Globus pallidus (tissue), 1 donor: ENCODE data around the gene TRMT61B.

Source experiments
- DNase-seq: peaks from one replicate; pipeline ENCODE4 v3.0.0-alpha.2; 2015; ENCODE audit warnings: low spot score

TRMT61B gene

DNA sequence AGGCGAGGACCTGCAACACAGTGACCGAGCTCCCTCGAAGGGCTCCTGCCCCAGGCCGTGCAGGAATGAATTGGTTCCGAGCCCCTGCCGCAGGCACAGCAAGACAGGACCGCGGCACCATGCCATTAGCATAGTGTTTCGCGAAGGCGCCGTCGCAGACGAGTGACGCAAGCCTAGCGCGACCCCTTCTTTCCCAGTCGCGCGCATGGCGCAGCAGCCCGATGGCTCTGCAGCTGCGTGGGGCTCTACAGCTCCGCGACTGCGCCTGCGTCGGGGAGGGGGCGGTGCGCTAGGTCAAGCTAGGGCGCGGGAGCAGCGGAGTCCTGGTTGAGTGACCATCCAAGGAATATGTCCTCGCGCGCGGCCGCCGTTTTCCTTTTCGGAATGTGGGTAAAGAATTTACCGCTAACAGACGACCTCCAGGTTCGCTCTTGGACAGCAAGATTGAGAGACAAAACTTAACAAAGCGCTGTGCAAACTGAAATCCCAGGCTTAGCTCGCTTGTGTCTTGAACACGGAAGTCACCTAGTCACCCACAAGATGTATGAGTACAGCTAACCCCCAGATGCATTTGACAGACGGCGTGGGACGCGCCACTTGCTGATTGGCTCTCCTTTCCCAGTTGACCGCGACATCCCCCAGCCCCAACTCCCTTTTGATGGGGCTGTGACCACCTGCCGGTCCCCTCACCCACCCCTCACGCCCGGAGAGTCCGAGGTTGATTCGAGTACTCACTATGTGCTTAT is at the start of gene TRMT61B:
TSS of gene TRMT61B (minus strand) at position 164 of the 746 bp plus-strand sequence. CDS start at position 132, 32 bp downstream.
- peak; percentile 92 for DNase-seq

DNA sequence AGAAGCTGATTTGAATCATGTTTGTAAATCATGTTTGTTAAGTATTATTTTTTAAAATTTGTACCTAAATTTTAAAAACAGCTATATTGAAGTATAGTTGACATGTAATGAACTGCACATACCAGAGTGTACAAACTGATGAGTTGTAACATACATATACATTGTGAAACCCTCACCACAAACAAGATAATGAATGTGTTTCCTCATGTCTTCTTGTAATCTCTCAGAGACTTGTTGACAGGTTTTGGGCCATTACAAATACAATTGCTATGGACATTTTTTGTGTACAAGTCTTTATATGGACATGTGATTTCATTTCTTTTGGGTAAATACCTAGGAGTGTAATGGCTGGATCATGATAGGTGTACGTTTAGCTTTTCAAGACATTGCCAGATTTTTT is 45.8 kb upstream of the TRMT61B start:
- DNase-seq = no peak

DNA sequence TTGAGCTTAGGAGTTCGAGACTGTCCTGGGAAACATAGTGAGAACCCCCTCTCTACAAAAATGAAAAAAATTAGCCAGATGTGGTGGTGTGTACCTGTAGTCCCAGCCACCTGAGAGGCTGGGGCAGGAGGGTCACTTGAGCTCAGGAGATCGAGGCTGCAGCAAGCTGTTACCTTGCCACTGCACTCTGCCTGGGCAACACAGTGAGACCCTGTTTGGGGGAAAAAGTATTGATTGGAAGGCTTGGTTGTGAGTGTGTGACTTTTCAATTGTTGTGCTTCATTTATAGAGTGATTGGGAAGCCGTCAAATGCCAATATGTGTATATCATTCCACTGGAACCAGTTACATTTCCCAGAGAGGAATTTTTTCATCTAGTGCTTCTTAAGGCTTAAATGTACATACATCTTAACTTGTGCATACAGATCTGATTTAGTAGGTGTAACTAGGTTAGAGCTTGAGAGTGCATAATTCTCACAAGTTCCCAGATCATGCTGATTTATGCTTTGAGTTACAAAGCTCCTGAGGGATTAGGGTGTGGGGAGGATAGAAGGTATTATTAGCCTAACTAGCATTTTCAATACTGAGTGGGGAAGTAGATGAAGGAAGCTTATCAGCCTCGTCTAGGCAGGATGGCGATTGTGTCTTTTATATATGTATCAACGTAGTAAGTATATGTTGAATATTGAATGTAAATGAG is 39.7 kb upstream of the TRMT61B start:
- DNase-seq = no peak

DNA sequence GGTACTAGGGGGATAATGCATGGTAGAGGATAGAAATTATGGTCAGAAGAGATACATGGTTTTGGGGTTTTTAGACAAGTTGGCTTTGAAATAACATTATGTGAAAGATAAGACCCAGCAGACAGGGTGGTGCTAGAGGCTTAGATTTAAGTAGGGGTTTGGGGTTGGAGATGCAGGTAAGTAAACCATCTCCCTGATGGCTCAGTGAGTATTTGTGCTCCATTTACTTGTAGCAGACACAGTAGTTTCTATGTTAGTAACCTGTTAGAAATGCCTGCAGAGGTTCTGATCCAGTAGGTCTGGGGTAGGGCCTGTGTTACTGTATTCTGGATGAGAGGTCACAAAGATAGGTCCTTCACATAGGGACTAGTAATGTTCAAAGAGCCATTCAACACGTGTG is 38.1 kb upstream of the TRMT61B start:
- DNase-seq = no peak

DNA sequence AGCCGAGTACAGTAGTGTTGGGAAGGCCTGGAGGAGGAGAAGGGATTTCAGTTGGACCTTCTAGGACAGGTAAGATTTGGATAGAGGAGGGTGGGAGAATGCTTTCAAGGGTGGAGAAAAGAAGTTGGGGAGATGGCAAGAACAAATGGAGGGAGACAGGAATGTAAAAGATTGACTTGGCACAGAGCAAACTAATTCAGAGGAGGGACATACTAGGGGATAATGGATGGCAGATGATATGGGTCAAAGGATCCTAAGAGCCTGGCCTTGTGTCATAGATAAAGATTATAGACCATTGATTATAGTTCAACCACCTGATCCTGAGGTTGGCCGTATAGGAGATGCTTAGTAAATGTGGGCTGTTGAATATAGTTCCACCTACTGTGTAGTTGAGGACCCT is 36.7 kb upstream of the TRMT61B start:
- DNase-seq = no peak

DNA sequence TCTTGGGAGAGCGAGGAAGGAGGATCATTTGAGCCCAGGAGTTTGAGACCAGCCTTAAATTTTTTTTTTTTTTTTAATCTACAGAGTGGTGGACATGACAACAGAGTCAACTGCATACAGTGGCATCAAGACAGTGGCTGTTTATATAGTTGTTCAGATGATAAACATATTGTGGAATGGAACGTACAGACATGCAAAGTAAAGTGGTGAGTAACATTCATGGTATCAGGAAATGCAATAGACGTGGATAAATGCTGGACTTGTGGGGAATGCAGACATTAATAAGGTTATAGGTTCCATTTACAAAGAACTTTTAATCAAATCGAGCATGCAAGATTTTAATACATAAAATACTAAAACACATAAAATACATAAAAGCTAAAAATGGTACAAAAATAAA is 36.3 kb upstream of the TRMT61B start:
- DNase-seq = no peak

DNA sequence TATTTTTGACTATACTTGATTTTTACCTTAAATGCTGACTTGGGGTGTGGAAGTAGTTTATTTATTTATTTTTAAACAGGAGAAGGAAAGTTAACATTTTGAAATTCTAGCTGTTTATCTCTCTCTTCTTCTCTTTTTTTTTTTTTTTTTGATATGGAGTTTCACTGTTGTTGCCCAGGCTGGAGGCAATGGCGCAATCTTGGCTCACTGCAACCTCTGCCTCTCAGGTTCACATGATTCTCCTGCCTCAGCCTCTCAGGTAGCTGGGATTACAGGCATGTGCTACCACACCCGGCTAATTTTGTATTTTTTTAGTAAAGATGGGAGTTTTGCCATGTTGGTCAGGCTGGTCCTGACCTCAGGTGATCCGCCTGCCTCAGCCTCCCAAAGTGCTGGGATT is 35.4 kb upstream of the TRMT61B start:
- DNase-seq = no peak

DNA sequence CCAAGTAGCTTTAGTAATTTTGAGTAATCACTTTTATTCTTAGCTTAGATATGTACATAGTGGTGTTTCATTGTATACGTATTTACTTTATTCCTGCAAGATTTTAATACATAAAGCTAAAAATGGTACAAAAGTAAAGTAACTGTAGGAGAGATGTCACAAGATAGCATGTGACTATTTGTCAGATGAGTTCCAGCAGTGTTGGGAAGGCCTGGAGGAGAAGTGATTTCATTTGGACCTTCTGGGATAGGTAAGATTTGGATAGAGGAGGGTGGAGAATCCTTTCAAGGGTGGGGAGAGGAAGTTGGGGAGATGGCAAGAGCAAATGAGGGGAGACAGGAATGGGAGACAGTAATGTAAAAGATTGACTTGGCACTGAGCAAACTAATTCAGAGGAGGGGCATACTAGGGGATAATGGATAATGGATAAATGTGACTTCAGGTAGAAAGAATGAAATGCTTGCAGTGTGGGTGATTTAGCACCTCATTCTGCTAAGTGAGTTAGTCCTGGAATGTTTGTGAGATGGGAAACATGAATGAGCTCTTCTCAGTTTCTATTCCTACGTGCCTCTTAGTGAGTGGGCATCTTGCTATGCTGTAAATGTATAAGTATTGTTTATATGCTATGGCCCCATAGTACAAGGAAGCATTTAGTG is 34.8 kb upstream of the TRMT61B start:
- DNase-seq = no peak

DNA sequence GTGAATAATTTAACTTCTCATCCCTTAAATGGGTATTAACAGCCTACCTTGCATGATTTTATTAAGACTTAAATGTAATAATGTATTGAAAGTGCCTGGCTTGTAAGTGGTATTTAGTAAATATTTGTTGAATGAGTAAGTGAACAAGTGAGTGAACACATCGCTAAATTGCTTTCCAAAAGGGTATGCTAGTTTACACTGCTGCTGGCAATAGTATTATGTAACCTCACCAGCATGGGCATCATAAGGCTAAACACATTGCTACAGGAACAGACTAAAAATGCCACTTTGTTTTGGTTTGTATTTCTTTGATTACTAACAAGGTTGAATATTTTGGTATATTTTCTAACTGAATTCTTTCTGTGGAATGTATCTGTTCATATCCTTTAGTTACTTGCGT is 34.2 kb upstream of the TRMT61B start:
- no peak for DNase-seq

DNA sequence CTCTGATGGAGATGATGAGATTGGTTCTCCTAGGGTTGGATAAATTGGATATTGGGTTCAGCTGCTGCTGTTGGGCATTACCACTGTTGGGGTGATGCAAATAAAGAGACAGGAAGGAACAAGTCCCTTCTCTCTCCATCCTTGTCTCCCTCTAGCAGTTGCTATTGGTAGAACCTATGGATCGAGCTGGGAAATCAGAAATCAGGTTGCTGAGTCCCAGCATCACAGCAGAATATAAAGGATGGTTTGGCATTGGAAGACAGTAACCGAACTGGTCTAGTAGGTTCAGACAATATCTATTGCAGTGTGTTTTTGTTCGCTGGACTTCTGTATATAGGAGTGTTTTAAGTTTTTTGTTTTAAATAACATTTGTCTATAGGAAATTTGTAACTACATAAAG is 32.5 kb upstream of the TRMT61B start:
- DNase-seq = no peak

DNA sequence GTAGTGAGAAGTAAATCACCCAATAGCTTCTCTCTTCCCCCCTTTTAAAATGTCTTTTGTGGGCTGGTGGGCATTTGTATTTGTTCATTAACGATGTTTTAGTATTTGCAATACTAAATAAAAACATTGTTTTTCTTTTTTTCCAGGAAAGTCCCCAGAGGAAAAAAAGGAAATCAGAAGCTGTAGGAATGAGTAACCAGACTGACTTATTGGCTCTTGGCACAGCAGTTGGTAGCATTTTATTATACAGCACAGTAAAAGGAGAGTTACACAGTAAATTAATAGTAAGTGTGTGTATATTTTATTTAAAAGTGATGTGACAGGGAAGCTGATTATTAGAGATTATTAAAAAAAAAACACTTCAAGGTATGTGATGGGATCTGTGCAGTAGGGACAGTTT is 31.7 kb upstream of the TRMT61B start:
- no peak for DNase-seq

DNA sequence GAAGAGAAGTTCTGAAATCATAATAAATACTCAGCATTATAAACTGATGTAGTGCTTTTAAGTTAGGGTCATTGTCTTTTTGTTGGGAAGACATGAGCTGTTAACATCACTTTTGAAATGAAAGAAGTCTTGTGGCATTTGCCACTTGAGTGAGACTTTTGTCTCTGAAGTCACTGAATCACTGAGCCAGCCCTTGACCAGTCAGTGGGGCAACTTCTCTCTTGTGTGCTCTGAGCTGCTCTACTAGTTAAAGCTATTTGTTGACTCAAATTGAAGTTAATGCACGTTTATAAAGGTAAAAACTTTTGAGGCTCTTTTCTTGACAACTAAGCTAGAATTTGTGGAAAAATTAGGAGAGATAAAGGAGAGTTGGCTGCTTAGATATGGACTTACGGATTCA is 31.1 kb upstream of the TRMT61B start:
- no peak for DNase-seq

DNA sequence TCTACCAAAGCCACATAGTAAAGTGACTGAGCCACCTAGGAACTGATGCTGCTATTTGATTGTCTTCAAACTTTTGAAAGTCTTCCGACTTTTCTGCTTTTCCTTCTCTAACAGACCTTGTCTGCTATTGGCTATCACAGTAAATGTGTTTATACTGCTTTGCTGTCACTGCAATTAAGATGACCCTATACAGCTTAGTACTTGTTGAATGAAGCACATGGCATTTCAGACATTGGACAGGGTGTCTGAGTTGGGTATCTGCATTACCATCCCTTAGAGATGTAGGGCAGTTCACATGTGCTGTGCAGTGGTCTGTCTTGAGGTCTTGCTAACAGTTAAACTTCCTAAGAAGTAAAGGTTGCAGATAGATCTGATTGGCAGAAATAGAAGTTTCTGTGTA is 27.9 kb upstream of the TRMT61B start:
- DNase-seq = no peak

DNA sequence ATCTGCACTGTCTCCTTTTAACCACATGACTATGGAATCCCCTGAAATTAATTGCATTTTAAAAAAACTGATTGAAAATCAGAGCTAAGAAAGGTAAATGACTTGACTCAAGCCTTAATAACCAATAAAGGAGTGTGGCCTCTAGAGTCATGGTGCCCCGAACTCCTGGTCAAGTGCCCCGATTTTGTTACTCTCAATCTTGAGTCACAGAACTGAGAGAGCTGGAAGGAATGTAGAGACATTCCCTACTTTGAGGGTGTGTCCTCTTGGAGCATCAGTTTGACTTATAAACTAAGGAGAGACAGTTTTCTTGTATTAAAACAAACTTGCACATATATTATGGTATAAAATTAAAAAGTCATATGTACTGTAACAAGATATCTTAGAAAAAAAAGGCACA is 26.8 kb upstream of the TRMT61B start:
- DNase-seq = no peak

DNA sequence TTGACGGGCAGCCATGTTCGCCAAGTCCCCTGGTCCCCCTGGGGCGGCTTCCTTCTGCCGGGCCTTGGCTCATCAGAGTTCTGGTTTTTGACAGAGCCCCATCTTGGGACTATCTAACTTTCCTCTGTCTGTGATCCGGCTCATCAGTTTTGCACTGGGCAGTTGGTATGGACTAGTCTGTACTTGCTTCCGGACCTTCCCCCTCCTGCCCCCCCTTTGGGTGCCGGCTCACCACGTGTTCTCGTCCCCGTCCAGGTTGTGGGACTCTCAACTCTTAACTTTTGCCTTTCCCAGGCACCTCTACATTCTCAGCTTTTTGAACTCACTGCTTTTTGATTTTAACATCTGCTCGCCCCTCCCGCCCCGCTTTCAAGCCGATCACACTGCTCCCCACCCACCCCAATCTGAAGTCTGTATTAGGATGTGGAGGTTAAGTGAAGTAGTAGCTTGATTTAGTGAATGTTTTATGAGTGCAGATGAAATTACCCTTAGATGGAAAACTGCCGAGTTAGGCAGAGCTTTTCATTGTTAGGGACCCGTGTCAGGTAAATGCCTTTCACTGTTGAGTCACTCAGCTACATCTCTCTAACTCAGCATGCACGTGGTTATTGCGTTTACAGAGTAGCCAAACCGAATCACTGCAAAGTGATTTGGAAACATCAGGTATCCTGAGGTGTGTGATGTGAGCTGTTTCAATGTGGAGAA is 25.2 kb upstream of the TRMT61B start:
- peak; percentile 18 for DNase-seq

DNA sequence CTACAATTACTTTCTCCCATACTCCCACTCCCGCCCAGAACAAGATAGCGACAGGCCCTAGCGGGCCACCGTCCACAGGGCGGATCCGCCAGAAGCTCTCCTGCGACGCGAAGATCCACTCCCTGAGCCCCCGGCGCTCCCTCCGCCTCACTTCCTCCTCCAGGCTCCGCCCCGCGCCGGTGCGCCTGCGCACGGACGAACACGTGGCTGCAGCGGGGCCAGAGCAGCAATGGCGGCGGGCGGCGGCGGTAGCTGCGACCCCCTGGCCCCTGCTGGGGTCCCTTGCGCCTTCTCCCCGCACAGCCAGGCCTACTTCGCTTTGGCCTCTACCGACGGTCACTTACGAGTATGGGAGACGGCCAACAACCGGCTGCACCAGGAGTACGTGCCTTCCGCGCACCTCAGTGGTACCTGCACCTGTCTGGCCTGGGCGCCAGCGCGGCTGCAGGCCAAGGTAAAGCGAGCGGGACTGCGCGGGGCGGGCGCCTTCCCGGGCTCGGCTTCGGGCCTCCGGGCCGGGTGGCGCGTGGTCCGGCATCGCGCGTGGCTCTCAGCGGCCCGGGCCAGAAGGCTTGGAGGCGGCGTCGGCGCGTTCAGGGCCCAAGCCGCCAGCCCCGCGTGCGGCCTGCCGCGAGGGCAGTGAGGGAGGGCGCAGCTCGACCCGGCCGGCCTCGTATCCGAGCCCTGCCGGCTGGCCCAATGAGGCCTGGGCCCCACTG is 24.5 kb upstream of the TRMT61B start, which contains the start of gene WDR43:
TSS of gene WDR43 (plus strand) at position 198 of the 719 bp plus-strand sequence. CDS start at position 230, 32 bp downstream.
- peak; percentile 97 for DNase-seq

DNA sequence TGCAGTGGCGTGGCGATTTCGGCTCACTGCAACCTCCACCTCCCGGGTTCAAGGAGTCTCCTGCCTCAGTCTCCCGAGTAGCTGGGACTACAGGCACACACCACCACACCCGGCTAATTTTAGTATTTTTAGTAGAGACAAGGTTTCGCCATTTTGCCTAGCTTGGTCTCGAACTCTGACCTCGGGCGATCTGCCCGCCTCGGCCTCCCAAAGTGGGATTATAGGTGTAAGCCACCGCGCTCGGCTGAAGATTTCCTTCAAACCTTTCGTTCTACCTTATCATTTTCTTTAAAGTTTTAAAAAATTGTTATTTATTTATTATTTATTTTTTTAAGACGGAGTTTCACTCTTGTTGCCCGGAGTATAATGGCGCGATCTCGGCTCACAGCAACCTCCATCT is 23.4 kb upstream of the TRMT61B start:
- DNase-seq = no peak

DNA sequence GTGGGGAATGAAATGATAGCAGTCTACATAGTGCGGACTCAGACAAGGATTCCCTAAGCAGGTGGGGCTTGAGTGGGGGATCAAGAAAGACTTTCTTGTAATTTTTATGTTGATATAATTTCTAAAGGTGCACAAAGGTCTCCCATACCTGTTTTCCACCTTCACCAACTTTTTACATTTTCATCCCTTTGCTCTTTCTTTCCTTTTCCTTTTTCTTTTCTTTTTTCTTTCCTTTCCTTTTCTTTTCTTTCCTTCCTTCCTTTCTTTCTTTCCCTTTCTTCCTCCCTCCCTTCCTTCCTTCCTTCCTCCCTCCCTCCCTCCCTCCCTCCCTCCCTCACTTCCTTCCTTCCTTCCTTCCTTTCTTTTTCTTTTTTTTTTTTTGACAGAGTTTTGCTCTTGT is 10.1 kb upstream of the TRMT61B start:
- DNase-seq = no peak

DNA sequence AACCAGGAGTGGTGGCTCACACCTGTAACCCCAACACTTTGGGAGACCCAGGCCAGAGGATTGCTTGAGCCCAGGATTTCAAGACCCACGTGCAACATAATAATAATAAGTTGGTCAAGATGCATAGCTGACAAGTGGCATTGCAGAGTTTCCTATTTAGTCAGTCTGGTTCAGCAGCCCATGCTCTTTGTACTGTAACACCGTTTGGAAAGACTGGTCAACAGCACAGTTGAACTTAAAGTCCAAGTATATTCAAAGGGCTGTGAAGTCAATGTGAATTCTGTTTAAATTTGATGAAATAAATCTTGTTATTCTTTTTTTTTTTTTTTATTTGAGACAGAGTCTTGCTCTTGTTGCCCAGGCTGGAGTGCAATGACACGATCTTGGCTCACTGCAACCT is 1.5 kb upstream of the TRMT61B start:
- DNase-seq = no peak

DNA sequence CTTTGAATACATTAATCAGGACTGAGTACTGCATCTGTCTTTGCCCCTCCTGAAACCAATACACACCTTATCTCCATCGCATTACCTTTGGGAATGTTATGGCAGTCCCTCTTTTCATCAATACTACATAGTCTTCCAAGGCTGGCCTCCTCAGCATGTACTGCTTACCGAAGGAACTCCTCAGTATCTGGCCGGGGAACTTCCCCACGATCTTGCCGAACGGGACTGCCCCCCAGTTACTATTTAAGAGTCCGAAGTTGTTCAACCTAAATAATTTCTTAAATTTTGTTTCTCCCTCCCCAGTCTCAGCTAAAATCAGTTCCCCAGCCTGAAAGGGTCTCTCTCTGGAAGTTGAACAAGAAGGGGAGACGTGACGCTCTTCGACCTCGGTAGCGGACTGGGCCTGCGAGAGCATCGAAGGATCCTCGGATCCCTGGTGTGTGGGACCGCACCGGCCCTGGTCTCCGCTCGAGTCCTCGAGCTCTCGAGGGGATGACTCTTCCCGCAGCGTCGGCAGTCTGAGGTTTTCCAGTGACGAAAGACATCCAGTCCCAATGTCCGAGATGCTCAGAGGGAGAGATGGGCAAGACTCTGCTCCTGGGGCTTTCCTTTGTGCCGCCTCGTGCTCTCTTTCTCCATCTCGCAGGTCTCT is 489 bp downstream of the TRMT61B start:
- no peak for DNase-seq

DNA sequence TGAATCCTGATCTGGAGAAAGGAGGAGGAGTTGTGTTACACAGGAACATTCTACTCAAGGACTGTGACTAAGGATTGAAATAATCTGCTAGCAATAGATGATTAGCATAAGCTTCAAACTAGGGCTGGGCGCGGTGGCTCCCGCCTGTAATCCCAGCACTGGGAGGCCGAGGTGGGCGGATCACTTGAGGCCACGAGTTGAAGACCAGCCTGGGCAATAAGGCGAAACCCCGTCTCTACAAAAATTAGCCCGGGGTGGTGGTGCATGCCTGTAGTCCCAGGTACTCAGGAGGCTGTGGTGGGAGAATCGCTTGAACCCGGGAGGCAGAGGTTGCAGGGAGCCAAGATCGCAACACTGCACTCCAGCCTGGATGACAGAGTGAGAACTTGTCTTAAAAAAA is 1.5 kb downstream of the TRMT61B start:
- DNase-seq = no peak
